ENCODE results near the gene ZNF430. TPM values are rescaled to one million over a fixed set of nuclear protein-coding genes. Genes with fewer than 3 reads are reported as not detected.
A peak's percentile ranks its signal among the peaks of the same experiment; 100 is the strongest.

Gene ZNF430
- total and polyA plus RNA-seq, 2 of the 8 experiments (the other 6 are each of a cell fraction or from before 2014, with no cell fraction given), result 4.1 to 16.1 TPM

DNA sequence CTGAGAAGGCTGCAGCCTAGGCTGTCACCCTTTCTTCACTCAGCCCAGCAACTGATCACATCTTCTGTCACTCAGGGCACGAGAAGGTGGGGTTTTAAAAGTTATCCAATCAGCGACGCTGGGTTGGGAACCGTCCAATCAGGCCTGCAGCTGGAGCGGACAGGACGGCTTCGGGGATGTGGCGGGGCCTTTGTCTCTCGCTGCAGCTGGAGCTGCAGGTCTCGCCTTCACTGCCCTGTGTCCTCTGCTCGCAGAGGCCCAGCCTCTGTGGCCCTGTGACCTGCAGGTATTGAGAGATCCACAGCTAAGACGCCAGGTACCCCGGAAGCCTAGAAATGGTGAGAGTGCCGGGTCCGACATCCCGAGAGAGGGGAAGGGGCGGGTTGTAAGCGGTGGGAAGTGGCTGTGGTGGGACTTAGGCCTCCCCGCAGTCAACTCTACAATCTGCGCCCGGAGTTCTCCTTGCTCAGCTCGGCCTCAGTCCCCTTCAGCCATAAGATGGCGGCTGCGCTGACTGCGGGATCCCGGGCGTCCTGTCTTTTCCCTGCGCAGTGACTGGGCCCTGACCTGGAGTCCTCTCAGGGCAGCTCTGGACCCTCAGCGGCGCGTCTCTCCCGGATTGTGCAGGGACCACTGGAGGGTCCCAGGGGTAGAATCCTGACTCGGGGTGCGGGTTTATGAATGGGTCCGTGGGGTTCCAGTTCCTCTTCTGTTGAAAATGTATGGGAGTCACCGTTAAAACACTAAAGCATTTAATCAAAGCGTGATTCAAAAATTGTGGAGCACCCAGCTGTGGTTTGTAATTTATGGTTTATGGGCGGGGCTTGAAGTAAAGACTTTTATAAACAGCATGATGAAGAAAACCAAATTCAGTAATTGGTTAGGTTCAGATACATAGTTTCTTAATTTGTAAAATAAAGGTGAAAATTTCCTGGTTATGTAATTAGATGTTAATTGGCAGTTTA, 61.8 kb downstream of the ZNF430 start, which contains the start of gene ZNF714 (continued):
- TF ChIP-seq SAP30 (IDR thresholded peaks at IDR 0.05; ENCODE audit: insufficient read depth, insufficient replicate concordance, low read length), result peak; percentile 73
- no peak for TF ChIP-seq TCF12 (IDR thresholded peaks at IDR 0.05; ENCODE audit: low read depth, low read length)
- no peak for TF ChIP-seq SIX5 (IDR thresholded peaks at IDR 0.05; ENCODE audit: low read depth, low read length)
- TF ChIP-seq JUN (IDR thresholded peaks at IDR 0.05; ENCODE audit: low read depth, low read length), result no peak
- TF ChIP-seq RBBP5 (IDR thresholded peaks at IDR 0.05; ENCODE audit: borderline replicate concordance, low read depth, low read length), result 0 out of 2 replicates have a peak, but pooled peaks have one; percentile 34
- TF ChIP-seq BACH1 (IDR thresholded peaks at IDR 0.05; ENCODE audit: low read length), result no peak
- TF ChIP-seq CHD2 (IDR thresholded peaks at IDR 0.05; ENCODE audit: low read length), result peak; percentile 75
- no peak for TF ChIP-seq SP4 (IDR thresholded peaks at IDR 0.05; ENCODE audit: low read length)
- peak; percentile 90 for TF ChIP-seq YY1 (IDR thresholded peaks at IDR 0.05; ENCODE audit: low read depth, low read length)
- TF ChIP-seq POLR2A (IDR thresholded peaks at IDR 0.05; ENCODE audit: control extremely low read depth in 1 of 2, low read depth in 2 of 2, low read length in 2 of 2), result peak; percentile 96 to 97
- TF ChIP-seq RFX5 (IDR thresholded peaks at IDR 0.05; ENCODE audit: borderline replicate concordance, low read depth, low read length), result peak; percentile 9; the same call in 1 of the 2 replicates
- peak; percentile 98 for TF ChIP-seq TAF1 (IDR thresholded peaks at IDR 0.05; ENCODE audit: low read depth, low read length)
- TF ChIP-seq CBX5 (IDR thresholded peaks at IDR 0.05; ENCODE audit: low read depth, low read length), result no peak
- TF ChIP-seq TAF7 (optimal IDR thresholded peaks at IDR 0.05; ENCODE audit: borderline replicate concordance, low read depth, low read length), result peak; percentile 80
